ENCODE measurements around the gene MAN1A2. TPM values are rescaled to one million over a fixed set of nuclear protein-coding genes. Genes with fewer than 3 reads are reported as not detected.
"Not testable (repeated sequence)": the region's sequence is repeated elsewhere in the genome, so short reads cannot be mapped to it uniquely, and the experiment has no call there.

The MAN1A2 gene
- total RNA-seq, 1 experiment from 2014 or later: 33.4 TPM

GRCh38 chr1:117473063-117473462, 105.8 kb downstream of the MAN1A2 start:
- H3K4me1 Mint-ChIP-seq (ENCODE audit: insufficient read depth, unreplicated experiment): no peaks in the 10 kb centered on the region
- no peak for TF ChIP-seq CTCF (IDR thresholded peaks at IDR 0.05; ENCODE audit: unreplicated experiment)
- ChIA-PET POLR2A (interaction anchor here (0.7 kb wide), 1 partner anchor 294 kb away, joined by 3 read pairs; no protein-coding TSS in a partner anchor), CTCF (interaction anchor here (0.8 to 1.4 kb wide), 2 partner anchors 285 to 286 kb away, joined by 3 to 5 read pairs; no protein-coding TSS in a partner anchor)
- no peaks in the 10 kb centered on the region for H3K9me3 Mint-ChIP-seq (ENCODE audit: unreplicated experiment)
- intact Hi-C loops (cut with micrococcal nuclease): no loop called here
- H3K27ac Mint-ChIP-seq (ENCODE audit: low read depth, unreplicated experiment): no peak overlapping the region
- no TSS peak for BruUV-seq (replicated peaks)
- DNase-seq (ENCODE audit: unreplicated experiment): no peak
- H3K36me3 Mint-ChIP-seq (ENCODE audit: insufficient read depth, unreplicated experiment): peaks cover 11% of the 10 kb centered on the region
- no peaks in the 10 kb centered on the region for H3K27me3 Mint-ChIP-seq (ENCODE audit: insufficient read depth, unreplicated experiment)
- H3K4me3 Mint-ChIP-seq (ENCODE audit: unreplicated experiment): no peak overlapping the region

GRCh38 chr1:117475495-117475894, 108.2 kb downstream of the MAN1A2 start:
- intact Hi-C loops (cut with micrococcal nuclease); DNase-seq (ENCODE audit: unreplicated experiment); H3K4me3 Mint-ChIP-seq (ENCODE audit: unreplicated experiment); H3K9me3 Mint-ChIP-seq (ENCODE audit: unreplicated experiment); POLR2A ChIA-PET; H3K27me3 Mint-ChIP-seq (ENCODE audit: insufficient read depth, unreplicated experiment); H3K4me1 Mint-ChIP-seq (ENCODE audit: insufficient read depth, unreplicated experiment); H3K27ac Mint-ChIP-seq (ENCODE audit: low read depth, unreplicated experiment); BruUV-seq (replicated peaks): not testable (repeated sequence)
- CTCF ChIA-PET: interaction anchor here (0.7 kb wide), 1 partner anchor 60 kb away, joined by 3 read pairs; no protein-coding TSS in a partner anchor
- peaks cover 11% of the 10 kb centered on the region for H3K36me3 Mint-ChIP-seq (ENCODE audit: insufficient read depth, unreplicated experiment)

DNA sequence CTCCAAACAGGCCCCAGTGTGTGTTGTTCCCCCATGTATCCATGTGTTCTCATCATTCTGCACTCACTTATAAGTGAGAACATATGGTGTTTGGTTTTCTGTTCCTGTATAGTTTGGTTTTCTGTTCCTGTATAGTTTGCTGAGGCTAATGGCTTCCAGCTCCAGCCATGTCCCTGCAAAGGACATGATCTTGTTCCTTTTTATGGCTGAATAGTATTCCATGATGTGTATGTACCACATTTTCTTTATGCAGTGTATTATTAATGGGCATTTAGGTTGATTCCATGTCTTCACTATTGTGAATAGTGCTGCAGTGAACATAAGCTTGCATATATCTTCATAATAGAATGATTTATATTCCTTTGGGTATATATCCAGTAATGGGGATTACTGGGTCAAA, 111.8 kb downstream of the MAN1A2 start:
- H3K4me1 Mint-ChIP-seq (ENCODE audit: insufficient read depth, unreplicated experiment): no peaks in the 10 kb centered on the region
- no peak for DNase-seq (ENCODE audit: unreplicated experiment)
- no peaks in the 10 kb centered on the region for H3K27me3 Mint-ChIP-seq (ENCODE audit: insufficient read depth, unreplicated experiment)
- no peak overlapping the region for H3K27ac Mint-ChIP-seq (ENCODE audit: low read depth, unreplicated experiment)
- TF ChIP-seq CTCF (IDR thresholded peaks at IDR 0.05; ENCODE audit: unreplicated experiment): no peak
- H3K9me3 Mint-ChIP-seq (ENCODE audit: unreplicated experiment): no peaks in the 10 kb centered on the region
- ChIA-PET POLR2A (interaction anchor here (0.6 kb wide), 1 partner anchor 30 kb away, joined by 3 read pairs; no protein-coding TSS in a partner anchor), CTCF (no interaction called here)
- BruUV-seq (replicated peaks): no TSS peak
- intact Hi-C loops (cut with micrococcal nuclease): no loop called here
- H3K4me3 Mint-ChIP-seq (ENCODE audit: unreplicated experiment): no peak overlapping the region
- H3K36me3 Mint-ChIP-seq (ENCODE audit: insufficient read depth, unreplicated experiment): peaks cover 7% of the 10 kb centered on the region

DNA sequence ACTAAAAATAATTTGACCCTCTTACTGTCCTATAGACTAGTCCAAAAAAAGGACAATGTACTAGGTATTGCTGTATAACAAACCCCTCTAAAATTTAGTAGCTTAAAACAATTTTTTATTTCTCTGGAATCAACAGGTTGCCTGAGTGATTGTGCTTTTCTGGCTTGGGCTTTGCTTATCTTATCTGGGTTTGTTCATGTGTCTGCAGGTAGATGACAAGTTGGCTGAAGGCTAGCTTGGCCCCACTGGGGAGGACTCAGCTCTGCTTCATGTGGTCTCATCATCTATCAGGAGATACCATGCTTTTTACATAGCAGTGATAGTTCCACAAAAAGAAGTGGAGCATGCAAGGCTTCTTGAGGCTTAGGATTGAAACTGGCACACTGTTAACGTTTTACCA, 114.2 kb downstream of the MAN1A2 start:
- Mint-ChIP-seq H3K9me3 (ENCODE audit: unreplicated experiment) (no peaks in the 10 kb centered on the region), H3K4me1 (ENCODE audit: insufficient read depth, unreplicated experiment) (no peaks in the 10 kb centered on the region), H3K27ac (ENCODE audit: low read depth, unreplicated experiment) (no peak overlapping the region), H3K4me3 (ENCODE audit: unreplicated experiment) (no peak overlapping the region), H3K36me3 (ENCODE audit: insufficient read depth, unreplicated experiment) (peaks cover 7% of the 10 kb centered on the region), H3K27me3 (ENCODE audit: insufficient read depth, unreplicated experiment) (no peaks in the 10 kb centered on the region)
- CTCF ChIA-PET: no interaction called here
- POLR2A ChIA-PET: no interaction called here
- DNase-seq (ENCODE audit: unreplicated experiment): no peak
- no peak for TF ChIP-seq CTCF (IDR thresholded peaks at IDR 0.05; ENCODE audit: unreplicated experiment)
- BruUV-seq (replicated peaks): no TSS peak
- intact Hi-C loops (cut with micrococcal nuclease): no loop called here

DNA sequence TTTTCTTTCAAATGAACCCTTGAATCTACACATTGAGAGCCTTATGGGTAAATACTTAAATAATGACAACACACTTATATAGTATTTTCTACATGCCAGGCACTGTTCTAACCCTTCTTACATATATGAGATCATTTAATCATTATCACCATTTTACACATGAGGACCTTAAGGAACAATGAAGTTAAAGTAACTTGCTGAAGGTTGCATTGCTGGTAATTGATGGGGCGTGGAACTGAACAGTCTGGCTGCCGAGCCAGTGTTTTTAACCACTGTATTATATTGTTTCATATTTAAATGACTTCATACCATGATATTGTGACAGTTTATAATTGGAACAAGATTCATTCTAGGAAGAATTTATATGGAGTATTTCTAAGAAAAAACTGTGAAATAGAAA, 126.7 kb downstream of the MAN1A2 start:
- DNase-seq (ENCODE audit: unreplicated experiment): no peak
- intact Hi-C loops (cut with micrococcal nuclease): no loop called here
- TF ChIP-seq CTCF (IDR thresholded peaks at IDR 0.05; ENCODE audit: unreplicated experiment): no peak
- POLR2A ChIA-PET: no interaction called here
- peaks cover 12% of the 10 kb centered on the region for H3K36me3 Mint-ChIP-seq (ENCODE audit: insufficient read depth, unreplicated experiment)
- CTCF ChIA-PET: interaction anchor here (0.6 kb wide), 1 partner anchor 341 kb away, joined by 3 read pairs; no protein-coding TSS in a partner anchor
- H3K4me1 Mint-ChIP-seq (ENCODE audit: insufficient read depth, unreplicated experiment): no peaks in the 10 kb centered on the region
- H3K4me3 Mint-ChIP-seq (ENCODE audit: unreplicated experiment): no peak overlapping the region
- H3K9me3 Mint-ChIP-seq (ENCODE audit: unreplicated experiment): no peaks in the 10 kb centered on the region
- H3K27me3 Mint-ChIP-seq (ENCODE audit: insufficient read depth, unreplicated experiment): no peaks in the 10 kb centered on the region
- BruUV-seq (replicated peaks): no TSS peak
- no peak overlapping the region for H3K27ac Mint-ChIP-seq (ENCODE audit: low read depth, unreplicated experiment)

Measured in MCF 10A (cell line).